Fibroblast of mammary gland (primary cell): Measurements from ENCODE around the gene TST.

ENCODE experiments used
- DNase-seq: peaks from one replicate; pipeline ENCODE4 v3.0.0-alpha.2; 2010; ENCODE audit warnings: low read depth
- H3K4me3 ChIP-seq: 2 replicates; pipeline ENCODE4 v1.5.1; 2011; ENCODE audit warnings: low read depth, mild to moderate bottlenecking, low read length, moderate library complexity; ENCODE audit not compliant: control insufficient read depth
- TF ChIP-seq, protein P1 (sequence below): conservative IDR thresholded peaks from 2 replicates; pipeline ENCODE4 v1.5.1; 2011; ENCODE audit warnings: low read depth, low read length, inconsistent platforms; ENCODE audit not compliant: control insufficient read depth, insufficient read depth

The TST gene

DNA sequence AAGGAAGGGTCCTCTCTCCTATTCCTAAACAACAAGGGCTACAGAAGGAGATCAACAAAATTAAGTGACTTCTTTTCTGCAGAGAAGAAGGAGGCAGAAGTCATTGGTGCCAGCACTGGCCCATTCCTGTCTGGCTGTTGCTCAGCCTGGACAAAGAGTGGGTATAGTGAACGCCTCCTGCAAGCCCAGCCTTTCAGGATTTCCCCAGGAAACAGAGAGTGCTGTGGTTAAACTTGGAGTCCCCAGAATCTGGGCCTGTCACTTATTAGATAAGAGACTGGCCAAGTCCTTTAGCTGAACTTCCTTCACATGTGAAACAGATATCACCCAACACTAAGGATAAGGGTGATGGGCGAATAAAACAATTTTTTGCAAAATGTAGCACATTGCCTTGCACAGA, 10.9 kb downstream of the TST start:
- H3K4me3 ChIP-seq, result no peak overlapping the region
- TF ChIP-seq, protein P1, sequence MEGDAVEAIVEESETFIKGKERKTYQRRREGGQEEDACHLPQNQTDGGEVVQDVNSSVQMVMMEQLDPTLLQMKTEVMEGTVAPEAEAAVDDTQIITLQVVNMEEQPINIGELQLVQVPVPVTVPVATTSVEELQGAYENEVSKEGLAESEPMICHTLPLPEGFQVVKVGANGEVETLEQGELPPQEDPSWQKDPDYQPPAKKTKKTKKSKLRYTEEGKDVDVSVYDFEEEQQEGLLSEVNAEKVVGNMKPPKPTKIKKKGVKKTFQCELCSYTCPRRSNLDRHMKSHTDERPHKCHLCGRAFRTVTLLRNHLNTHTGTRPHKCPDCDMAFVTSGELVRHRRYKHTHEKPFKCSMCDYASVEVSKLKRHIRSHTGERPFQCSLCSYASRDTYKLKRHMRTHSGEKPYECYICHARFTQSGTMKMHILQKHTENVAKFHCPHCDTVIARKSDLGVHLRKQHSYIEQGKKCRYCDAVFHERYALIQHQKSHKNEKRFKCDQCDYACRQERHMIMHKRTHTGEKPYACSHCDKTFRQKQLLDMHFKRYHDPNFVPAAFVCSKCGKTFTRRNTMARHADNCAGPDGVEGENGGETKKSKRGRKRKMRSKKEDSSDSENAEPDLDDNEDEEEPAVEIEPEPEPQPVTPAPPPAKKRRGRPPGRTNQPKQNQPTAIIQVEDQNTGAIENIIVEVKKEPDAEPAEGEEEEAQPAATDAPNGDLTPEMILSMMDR, result no peak
- no peak for DNase-seq

DNA sequence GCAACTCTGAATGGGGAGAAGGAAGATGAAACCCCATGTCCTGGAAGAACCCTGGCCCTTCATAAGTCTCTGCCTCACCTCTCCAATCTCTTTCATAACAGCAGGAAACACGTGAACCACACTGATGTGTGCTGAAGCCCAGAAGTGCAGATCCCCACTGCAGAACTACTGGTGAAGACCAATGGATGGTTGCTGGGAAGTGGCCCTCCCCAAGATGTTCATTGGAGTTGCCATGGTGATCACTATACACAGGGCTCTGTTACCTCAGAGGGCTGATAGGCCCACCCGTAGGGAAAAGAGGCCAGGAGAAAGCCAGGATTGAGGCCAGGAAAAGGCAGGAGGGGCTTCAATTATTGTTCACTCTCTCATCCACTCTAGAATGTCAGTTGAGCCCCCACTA, 11.6 kb downstream of the TST start:
- TF ChIP-seq, protein P1, result no peak
- H3K4me3 ChIP-seq, result no peak overlapping the region
- DNase-seq, result no peak

DNA sequence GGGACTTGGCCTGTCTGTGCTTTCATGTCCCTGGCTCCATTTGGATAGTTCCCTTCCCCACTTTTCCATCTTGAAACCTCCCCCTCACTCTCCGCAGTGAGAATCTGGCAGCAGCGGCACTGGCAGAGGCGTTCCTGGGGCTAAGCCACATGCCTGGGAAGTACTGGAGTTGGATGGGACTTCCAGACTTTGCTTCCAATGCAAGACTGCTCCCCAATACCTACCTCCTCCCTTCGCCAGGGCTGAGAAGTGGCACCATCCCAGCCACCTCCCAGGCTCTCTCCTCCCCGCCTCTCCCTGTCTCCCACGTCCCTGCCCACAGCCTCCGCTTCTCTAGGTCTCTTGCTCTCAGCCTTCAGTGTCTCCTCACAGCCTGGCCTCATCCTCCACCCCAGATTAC, 16.6 kb downstream of the TST start:
- H3K4me3 ChIP-seq, result no peak overlapping the region
- TF ChIP-seq, protein P1, result no peak
- DNase-seq, result no peak

DNA sequence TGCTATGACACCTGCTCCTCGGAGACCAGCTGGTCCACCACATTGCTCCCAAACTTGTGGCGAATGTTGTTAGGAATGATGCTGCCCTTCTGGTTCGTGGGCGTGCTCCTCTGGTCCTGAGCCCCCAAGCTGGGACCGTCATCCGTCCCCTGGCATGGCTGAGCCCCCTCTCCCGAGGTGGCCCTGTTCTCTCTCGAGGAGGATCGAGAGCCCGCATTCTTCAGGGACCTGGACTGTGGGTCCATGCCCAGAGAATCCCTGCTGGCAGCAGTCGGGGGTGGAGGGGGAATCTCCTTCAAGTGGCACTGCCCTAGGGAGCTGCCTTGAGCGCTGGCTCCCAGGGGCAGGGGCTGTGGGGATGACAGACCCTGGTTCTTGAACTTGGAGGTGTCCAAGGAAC, 17.4 kb downstream of the TST start:
- no peak overlapping the region for H3K4me3 ChIP-seq
- DNase-seq, result no peak
- TF ChIP-seq, protein P1, result no peak

DNA sequence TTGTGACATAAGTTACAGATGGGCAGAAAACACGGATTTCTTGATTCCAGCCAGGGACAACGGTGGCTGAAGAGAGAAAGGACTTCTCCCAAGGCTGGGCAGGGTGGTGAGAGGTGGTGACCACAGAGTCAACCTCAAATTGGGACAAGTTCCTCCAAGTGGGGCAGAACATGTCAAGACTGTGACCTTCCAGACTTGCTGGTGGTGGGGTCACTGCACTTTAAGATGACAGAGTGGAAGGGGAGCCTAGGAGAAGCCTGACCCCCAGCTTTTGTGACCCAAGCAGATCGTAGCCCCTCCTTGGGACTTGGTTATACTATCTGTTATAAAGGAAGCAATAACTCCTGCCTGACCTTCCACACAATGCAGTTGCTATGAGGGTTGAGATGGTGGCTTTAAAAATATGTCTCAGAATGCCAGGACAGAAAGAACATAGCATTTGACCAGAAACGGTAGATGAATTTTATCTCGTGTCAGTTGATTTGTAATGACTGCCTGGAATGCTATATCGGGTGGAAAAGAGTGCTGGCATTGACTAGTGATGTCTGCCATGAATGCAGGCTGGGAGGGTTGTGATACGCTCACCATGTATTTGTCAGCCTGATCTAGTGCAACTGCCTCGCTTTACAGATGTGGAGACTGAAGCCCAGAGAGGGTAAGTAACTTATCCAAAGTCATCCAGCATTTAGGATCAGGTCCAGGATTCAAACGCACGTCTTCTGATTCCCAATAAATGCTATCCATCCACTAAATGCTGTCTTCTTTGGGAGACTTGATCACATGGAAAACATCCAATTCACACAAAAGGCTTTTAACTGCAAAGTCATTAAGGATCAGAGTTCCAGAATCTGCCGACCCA, 18.3 kb downstream of the TST start:
- DNase-seq, result no peak
- no peak overlapping the region for H3K4me3 ChIP-seq
- TF ChIP-seq, protein P1, result no peak

DNA sequence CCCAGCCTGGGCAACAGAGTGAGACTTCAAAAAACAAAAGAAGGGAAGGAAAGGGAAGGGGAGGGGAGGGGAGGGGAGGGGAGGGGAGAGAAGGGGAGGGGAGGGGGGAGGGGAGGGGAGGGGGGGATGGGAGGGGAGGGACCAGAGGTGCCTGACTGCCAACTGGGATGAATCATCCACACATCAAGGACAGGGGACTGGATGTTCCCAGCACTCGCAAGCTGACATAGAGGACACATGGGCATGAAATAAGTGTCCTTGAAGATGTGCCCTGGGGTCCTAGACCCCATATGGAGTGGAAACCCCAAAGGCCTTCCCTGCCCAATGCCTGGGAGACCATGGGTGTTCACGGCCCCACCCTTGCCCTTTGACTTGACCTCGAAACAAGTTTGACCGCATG, 19.8 kb downstream of the TST start:
- no peak overlapping the region for H3K4me3 ChIP-seq
- TF ChIP-seq, protein P1, result no peak
- no peak for DNase-seq
